ENCODE data around the gene PTCSC3.

PTCSC3 gene
- 0 reads per million in 2 donors for total RNA-seq

GRCh38 chr14:36176524-36176923 lies at the start of gene PTCSC3:
PTCSC3 (minus strand) TSS chr14:36176722.
- no peak for DNase-seq

- DNase-seq: no peak
Measured at GRCh38 chr14:36226164-36226563, 49.6 kb upstream of the PTCSC3 start.

GRCh38 chr14:36224176-36224575 lies 47.7 kb upstream of the PTCSC3 start:
- no peak for DNase-seq

- DNase-seq: no peak
Measured at GRCh38 chr14:36223558-36223957, 47.0 kb upstream of the PTCSC3 start.

- no peak for DNase-seq
Measured at GRCh38 chr14:36222952-36223468, 46.5 kb upstream of the PTCSC3 start.

GRCh38 chr14:36222337-36222736 lies 45.8 kb upstream of the PTCSC3 start:
- no peak for DNase-seq

- DNase-seq: no peak
Measured at GRCh38 chr14:36221112-36221511, 44.6 kb upstream of the PTCSC3 start.

GRCh38 chr14:36217732-36218131 lies 41.2 kb upstream of the PTCSC3 start:
- DNase-seq: no peak

GRCh38 chr14:36217027-36217426 lies 40.5 kb upstream of the PTCSC3 start:
- DNase-seq: no peak

- no peak for DNase-seq
Measured at GRCh38 chr14:36215217-36215598, 38.7 kb upstream of the PTCSC3 start.

- DNase-seq: no peak
Measured at GRCh38 chr14:36214476-36215216, 38.1 kb upstream of the PTCSC3 start.

GRCh38 chr14:36212987-36213386 lies 36.5 kb upstream of the PTCSC3 start:
- DNase-seq: no peak

- no peak for DNase-seq
Measured at GRCh38 chr14:36212577-36212976, 36.1 kb upstream of the PTCSC3 start.

GRCh38 chr14:36208690-36209278 lies 32.3 kb upstream of the PTCSC3 start:
- no peak for DNase-seq

- no peak for DNase-seq
Measured at GRCh38 chr14:36207500-36207899, 31.0 kb upstream of the PTCSC3 start.

GRCh38 chr14:36204461-36205073 lies 28.0 kb upstream of the PTCSC3 start:
- no peak for DNase-seq

- no peak for DNase-seq
Measured at GRCh38 chr14:36198378-36198777, 21.9 kb upstream of the PTCSC3 start.

GRCh38 chr14:36194663-36195062 lies 18.1 kb upstream of the PTCSC3 start:
- DNase-seq: no peak

- DNase-seq: no peak
Measured at GRCh38 chr14:36192530-36192929, 16.0 kb upstream of the PTCSC3 start.

GRCh38 chr14:36183402-36183801 lies 6.9 kb upstream of the PTCSC3 start:
- no peak for DNase-seq

GRCh38 chr14:36181417-36181816 lies 4.9 kb upstream of the PTCSC3 start:
- no peak for DNase-seq

- no peak for DNase-seq
Measured at GRCh38 chr14:36177489-36177888, 967 bp upstream of the PTCSC3 start.

GRCh38 chr14:36174767-36175424 lies 1.6 kb downstream of the PTCSC3 start:
- DNase-seq: no peak
